Esophagus (tissue), 2 donors: ENCODE data around the gene BMAL2. TPM values are rescaled to one million over a fixed set of nuclear protein-coding genes. Genes with fewer than 3 reads are reported as not detected.

Source experiments
- H3K27ac ChIP-seq, 2 donors: one replicate each; pipeline ENCODE4 v1.5.1; 2013; ENCODE audit warnings: low read depth in 2 of 2, mild to moderate bottlenecking in 2 of 2, inconsistent platforms in 1 of 2, low read length in 1 of 2, moderate library complexity in 1 of 2
- H3K27me3 ChIP-seq, 2 donors: one replicate each; pipeline ENCODE4 v1.6.1; 2013; ENCODE audit warnings: low read length in 2 of 2, control low read depth in 1 of 2, mild to moderate bottlenecking in 1 of 2; ENCODE audit not compliant: insufficient read depth in 2 of 2, control insufficient read depth in 1 of 2
- H3K36me3 ChIP-seq, 2 donors: one replicate each; pipeline ENCODE4 v1.6.1; 2013; ENCODE audit warnings: low read length in 1 of 2; ENCODE audit not compliant: control insufficient read depth in 2 of 2, insufficient read depth in 2 of 2
- H3K4me1 ChIP-seq, 2 donors: one replicate each; pipeline ENCODE4 v1.6.1; 2013; ENCODE audit warnings: low read length in 1 of 2; ENCODE audit not compliant: control insufficient read depth in 2 of 2, insufficient read depth in 2 of 2
- H3K4me3 ChIP-seq, 2 donors: one replicate each; pipeline ENCODE4 v1.5.1; 2013; ENCODE audit warnings: low read length in 2 of 2, mild to moderate bottlenecking in 2 of 2, low read depth in 1 of 2, moderate library complexity in 1 of 2
- H3K9me3 ChIP-seq, 2 donors: one replicate each; pipeline ENCODE4 v1.6.1; 2013; ENCODE audit warnings: mild to moderate bottlenecking in 2 of 2, low read depth in 1 of 2, low read length in 1 of 2, moderate library complexity in 1 of 2; ENCODE audit not compliant: control insufficient read depth in 2 of 2, insufficient read depth in 1 of 2
- WGBS, 2 donors: extraction: QIAGEN DNeasy Blood & Tissue Kit; methylation state at CpG; one replicate each; pipeline ENCODE4 v1.1.7; 2013; 5-methylcytosine and 5-hydroxymethylcytosine counted together
- polyA plus RNA-seq, 2 donors: library from polyadenylated mRNA; stranded (reverse); fragments of 200-250 nt; gene quantifications; one replicate each; pipeline ENCODE4 v1.2.3, GENCODE V29; 2013
- donor health status: healthy with polysubstance abuse.
- donor health status: Bipolar disorder and iron deficiency.

Gene BMAL2
- polyA plus RNA-seq, 2 donors: 27.7 to 35.4 TPM

DNA sequence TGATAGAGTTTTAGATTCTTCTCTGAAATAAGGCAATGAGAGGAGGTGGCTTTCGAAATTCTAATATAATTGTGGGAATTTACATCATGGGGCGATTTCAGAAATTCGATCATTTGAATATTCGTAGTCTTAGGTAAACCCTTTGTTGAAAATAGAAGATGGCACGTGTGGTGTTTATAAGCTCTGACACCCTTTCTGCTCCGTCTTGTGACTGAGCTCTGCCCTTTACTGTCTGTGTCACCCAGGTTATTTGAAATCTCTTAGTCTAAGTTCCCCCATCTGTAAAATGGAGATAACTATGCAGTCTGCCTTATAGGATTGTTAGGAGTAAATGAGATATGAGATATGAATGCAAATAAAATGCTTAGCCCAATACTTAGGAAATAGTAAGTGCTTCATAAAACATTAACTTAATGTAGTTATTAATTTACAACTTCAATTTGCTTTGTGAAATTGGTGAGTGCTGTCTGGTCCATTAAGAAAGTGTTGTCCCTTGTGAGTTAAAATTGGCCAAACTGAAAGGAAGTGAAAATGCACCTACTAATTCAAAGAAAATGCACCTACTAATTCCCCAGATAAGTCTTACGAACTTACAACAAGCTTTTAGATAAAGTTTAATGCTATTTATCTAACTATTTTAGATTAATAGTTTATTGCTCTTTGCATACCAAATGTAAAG lies 1.5 kb downstream of the BMAL2 start:
- Histone ChIP-seq H3K9me3 (no peaks in the 10 kb centered on the region), H3K36me3 (no peaks in the 10 kb centered on the region), H3K4me1 (peaks cover 0 to 10% of the 10 kb centered on the region in 2 donors), H3K27me3 (no peaks in the 10 kb centered on the region), H3K4me3 (peak overlapping the region; percentile 77 to 85), H3K27ac (no peak overlapping the region)
- 48 to 66% methylated on average over 7 of the region's 7 CpGs for WGBS, 2 donors

DNA sequence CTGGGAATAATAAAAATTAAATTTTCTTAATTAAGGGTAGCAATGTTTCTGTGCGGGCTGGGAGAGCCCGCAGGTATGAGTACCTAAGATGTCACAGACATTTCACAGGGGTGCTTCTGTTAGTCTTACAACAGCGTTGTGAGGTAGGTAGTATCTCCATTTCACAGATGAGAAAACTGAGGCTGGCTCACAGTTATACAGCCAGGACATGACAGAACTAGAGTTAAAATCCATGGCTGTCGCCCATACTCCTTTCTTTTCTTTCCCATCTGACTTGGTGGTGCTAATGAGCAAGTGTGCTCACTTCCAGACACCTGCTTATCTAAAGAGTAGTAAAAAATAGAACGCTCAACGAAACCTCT lies 2.1 kb downstream of the BMAL2 start:
- 79% methylated on average over 6 of the region's 6 CpGs for WGBS, 2 donors
- Histone ChIP-seq H3K27ac (peak overlapping the region in 1 of 2 donors; percentile 70), H3K9me3 (no peaks in the 10 kb centered on the region), H3K4me1 (peaks cover 0 to 10% of the 10 kb centered on the region in 2 donors), H3K36me3 (no peaks in the 10 kb centered on the region), H3K27me3 (no peaks in the 10 kb centered on the region), H3K4me3 (peak overlapping the region; percentile 4 to 77)

DNA sequence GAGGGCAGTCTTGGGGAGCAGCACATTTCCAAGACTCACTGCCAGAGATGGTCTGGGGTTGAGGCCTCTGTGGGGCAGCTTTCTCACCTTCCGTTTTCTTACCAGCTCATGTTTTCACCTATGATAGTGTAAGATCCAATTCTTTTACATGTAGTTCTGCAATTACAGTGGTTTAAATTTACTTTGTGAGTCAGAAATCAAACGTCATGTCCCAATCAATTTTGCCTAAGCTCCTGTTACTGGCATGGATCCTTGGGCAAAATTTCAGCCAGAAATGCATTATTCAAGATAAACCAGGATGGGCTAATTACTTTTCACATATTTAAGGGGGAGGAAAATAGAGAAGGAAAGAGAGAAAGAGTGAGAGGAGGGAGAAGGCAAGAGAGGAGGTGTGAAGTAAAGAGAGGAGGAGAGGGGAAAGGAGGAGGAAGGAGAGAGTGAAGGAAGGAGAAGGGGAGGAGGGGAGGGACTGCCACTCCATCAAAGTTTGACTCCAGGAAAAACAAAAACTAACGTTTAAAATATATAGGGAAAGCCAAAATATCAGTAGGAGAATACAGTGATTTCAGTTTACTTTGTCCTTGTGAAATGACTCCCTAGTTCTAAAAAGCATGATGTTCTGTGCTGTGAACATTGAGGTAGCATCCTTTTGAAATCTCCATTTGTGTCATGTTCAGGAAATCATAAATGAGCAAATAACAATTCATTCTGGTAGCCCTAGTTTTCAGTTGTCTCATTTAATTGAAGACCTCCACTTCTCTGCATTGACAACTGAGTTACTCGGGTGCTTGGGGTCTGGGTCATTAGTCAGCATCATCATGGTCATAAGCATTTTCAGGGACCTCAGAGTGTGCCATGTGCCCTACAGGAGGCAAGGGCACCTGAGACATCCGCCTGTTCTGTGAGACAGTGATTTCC lies 3.0 kb downstream of the BMAL2 start:
- Histone ChIP-seq H3K27ac (peak overlapping the region; percentile 90 to 95), H3K9me3 (no peaks in the 10 kb centered on the region), H3K27me3 (no peaks in the 10 kb centered on the region), H3K4me1 (peaks cover 0 to 10% of the 10 kb centered on the region in 2 donors), H3K4me3 (peak overlapping the region; percentile 26 to 77), H3K36me3 (no peaks in the 10 kb centered on the region)
- 48 to 61% methylated on average over 5 of the region's 5 CpGs for WGBS, 2 donors

DNA sequence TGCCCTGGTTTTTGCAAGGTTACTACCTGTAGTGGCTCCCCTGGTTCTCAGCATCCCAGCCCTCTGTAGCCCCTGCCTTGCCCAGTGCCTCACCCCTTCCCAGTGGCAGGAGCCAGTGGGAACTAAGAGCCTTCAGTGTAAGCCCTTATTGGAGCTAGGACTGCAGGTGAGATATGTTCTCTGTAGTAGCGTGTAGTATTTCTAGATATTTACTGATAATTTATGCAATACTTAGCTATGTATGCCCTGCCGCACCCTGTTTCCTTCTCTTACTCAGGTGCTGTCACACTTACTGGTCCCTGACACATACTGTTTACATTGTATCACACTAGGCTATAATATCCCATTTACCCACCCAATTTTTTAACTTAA lies 3.6 kb downstream of the BMAL2 start:
- Histone ChIP-seq H3K9me3 (no peaks in the 10 kb centered on the region), H3K27me3 (no peaks in the 10 kb centered on the region), H3K36me3 (no peaks in the 10 kb centered on the region), H3K27ac (peak overlapping the region; percentile 90 to 95), H3K4me1 (peaks cover 0 to 10% of the 10 kb centered on the region in 2 donors), H3K4me3 (peak overlapping the region in 1 of 2 donors; percentile 77)
- WGBS, 2 donors: 70% methylated on average over 2 of the region's 2 CpGs

DNA sequence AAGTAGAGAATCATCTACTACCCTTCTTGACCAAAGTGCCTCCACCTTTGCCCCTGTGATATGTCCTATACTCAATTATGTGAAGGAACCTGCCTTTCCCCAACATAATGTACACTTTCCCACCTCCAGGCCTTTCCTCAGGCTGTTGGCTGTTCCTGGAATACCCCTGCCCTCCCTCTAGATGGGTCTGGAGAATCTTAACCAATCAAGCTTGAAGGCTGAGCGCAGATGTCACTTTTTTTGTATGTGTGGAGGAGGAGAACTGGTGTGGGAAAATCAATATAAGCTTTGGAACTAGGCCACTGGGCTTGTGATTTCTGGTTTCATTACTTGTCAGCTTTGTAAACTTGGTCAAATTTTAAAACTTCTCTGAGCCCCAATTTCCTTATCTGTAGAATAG lies 4.7 kb downstream of the BMAL2 start:
- Histone ChIP-seq H3K4me3 (no peak overlapping the region), H3K36me3 (no peaks in the 10 kb centered on the region), H3K4me1 (peaks cover 0 to 6% of the 10 kb centered on the region in 2 donors), H3K27me3 (no peaks in the 10 kb centered on the region), H3K9me3 (no peaks in the 10 kb centered on the region), H3K27ac (peak overlapping the region; percentile 22 to 64)
- 90 to 91% methylated on average over 1 of the region's 1 CpG for WGBS, 2 donors

DNA sequence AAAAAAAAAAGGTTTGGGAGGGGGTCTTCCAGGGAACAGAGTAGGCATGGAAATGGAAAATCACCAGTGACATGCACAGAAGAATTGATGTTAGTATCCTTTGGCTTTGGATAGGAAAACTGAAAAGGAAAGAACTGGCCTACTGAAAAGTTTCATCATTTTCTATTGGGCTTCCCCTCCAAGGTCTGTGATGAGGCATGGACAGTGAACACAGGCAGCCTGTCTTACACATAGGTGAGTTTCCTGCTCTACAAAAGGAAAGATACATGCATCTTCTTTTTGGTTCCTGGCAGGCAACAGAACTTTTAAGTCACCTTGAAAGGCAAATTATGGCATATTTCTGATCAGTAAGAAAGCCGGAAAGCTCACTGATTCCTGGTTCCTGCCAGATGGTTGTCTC lies 5.8 kb downstream of the BMAL2 start:
- no peaks in the 10 kb centered on the region for H3K9me3 ChIP-seq
- H3K36me3 ChIP-seq: no peaks in the 10 kb centered on the region
- WGBS, 2 donors: 91 to 95% methylated on average over 1 of the region's 1 CpG
- no peak overlapping the region for H3K4me3 ChIP-seq
- H3K27ac ChIP-seq: peak overlapping the region in 1 of 2 donors; percentile 9
- H3K27me3 ChIP-seq: no peaks in the 10 kb centered on the region
- peaks cover 0 to 5% of the 10 kb centered on the region in 2 donors for H3K4me1 ChIP-seq

DNA sequence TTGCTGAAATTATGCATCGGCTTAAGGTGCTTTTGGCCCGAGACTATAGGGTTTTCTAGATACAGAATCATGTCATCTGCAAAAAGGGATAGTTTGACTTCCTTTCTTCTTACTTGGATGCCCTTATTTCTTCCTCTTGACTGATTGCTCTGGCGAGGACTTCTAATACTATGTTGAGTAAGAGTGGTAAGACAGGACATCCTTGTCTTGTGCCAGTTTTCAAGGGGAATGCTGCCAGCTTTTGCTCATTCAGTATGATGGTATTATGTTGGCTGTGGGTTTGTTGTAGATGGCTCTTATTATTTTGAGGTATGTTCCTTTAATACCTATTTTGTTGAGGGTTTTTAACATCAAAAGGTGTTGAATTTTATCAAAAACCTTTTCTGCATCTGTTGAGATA lies 8.3 kb downstream of the BMAL2 start:
- Histone ChIP-seq H3K36me3 (no peaks in the 10 kb centered on the region), H3K4me1 (peaks cover 0 to 4% of the 10 kb centered on the region in 2 donors), H3K9me3 (no peaks in the 10 kb centered on the region), H3K4me3 (no peak overlapping the region), H3K27me3 (no peaks in the 10 kb centered on the region), H3K27ac (peak overlapping the region in 1 of 2 donors; percentile 21)
- WGBS, 2 donors: 64 to 77% methylated on average over 3 of the region's 3 CpGs

DNA sequence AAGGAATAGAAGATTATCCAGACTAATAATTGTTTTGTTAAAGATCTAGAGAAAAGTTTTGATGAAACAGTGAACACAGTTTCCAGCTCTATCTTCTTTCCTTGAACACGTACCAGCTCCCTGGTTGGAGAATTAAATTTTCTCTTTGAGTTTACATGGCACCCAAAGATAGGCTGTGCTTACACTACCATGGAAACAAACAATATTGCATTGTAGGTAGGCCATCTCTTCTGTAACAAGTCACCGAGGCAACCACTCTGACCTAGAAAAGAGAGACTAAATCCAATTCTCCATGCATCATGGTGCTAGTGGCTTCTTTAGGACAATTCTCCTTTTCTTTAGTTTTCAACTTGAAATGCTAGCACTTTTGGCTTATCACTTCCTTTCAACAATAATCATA lies 9.9 kb downstream of the BMAL2 start:
- 92 to 98% methylated on average over 2 of the region's 2 CpGs for WGBS, 2 donors
- peak overlapping the region; percentile 1 to 22 for H3K27ac ChIP-seq
- H3K4me1 ChIP-seq: peaks cover 0 to 2% of the 10 kb centered on the region in 2 donors
- H3K36me3 ChIP-seq: no peaks in the 10 kb centered on the region
- H3K27me3 ChIP-seq: no peaks in the 10 kb centered on the region
- no peak overlapping the region for H3K4me3 ChIP-seq
- no peaks in the 10 kb centered on the region for H3K9me3 ChIP-seq

DNA sequence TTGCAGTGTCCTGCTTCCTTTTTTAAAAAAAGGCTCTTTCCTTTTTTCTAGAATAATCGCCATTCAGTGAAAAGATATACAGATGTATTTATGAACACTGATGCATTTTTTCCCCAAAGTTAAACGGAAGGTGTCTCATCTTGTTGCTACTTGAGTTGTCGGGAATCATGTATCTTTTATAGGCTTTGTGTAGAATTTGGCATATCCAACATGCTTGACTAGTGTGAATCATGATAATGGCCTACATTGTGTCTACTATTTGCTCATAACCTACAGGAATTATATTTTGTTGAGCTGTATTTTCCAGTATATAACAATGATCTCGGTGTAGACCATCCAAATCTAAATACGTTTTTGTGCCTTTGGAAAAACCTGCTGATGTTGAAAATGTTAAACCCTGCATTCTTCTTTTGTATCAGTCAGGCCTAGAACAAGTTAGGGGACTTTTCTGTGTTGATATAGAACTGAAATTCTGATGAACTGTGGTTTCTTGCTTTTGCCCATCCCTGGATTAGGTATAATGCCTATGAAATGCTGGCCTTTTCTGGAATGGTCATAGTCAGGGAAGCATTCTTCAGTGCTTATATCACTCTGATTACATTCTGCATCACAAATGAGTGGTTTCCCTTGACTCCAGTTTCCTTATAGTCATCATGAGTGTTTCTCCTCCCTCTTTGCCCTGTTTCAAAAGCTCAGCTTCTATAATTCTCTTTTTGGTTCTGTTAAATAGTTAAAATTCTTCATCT lies 10.8 kb downstream of the BMAL2 start:
- Histone ChIP-seq H3K4me1 (peaks cover 0 to 2% of the 10 kb centered on the region in 2 donors), H3K27ac (peak overlapping the region in 1 of 2 donors; percentile 18), H3K27me3 (no peaks in the 10 kb centered on the region), H3K9me3 (no peaks in the 10 kb centered on the region), H3K4me3 (no peak overlapping the region), H3K36me3 (no peaks in the 10 kb centered on the region)
- WGBS, 2 donors: 55 to 65% methylated on average over 5 of the region's 5 CpGs
